ENCODE results near the gene FBXO5. TPM values are rescaled to one million over a fixed set of nuclear protein-coding genes. Genes with fewer than 3 reads are reported as not detected.

The FBXO5 gene
- 1 to 10 TPM in 3 of 4 donors, under 1 TPM in 1; 0.66 to 3.9 (median 1.8) TPM for total RNA-seq

GRCh38 chr6:152982904-152983636 is at the start of gene FBXO5:
TSS of gene FBXO5 (minus strand) at chr6:152983041. CDS start at chr6:152982959, 82 bp downstream.
- TF ChIP-seq POLR2A (IDR thresholded peaks at IDR 0.05) (peak in 1 of 2 donors; percentile 58), EP300 (IDR thresholded peaks at IDR 0.05) (peak; percentile 75 to 82), CTCF (IDR thresholded peaks at IDR 0.05) (peak in 1 of 5 experiments; percentile 15)
- H3K4me1 ChIP-seq = peaks cover 0 to 28% (median 25%) of the 10 kb centered on the region in 4 donors
- peak within 1 kb of the TSS; percentile 52 to 87 (median 70) for H3K4me3 ChIP-seq
- 0 to 1% methylated on average over 41 to 49 of the region's 66 CpGs for WGBS, 2 donors
- peak within 1 kb of the TSS; percentile 83 to 95 (median 90) for H3K27ac ChIP-seq
- peaks cover 0 to 8% (median 0%) of the 10 kb centered on the region in 3 donors for H3K36me3 ChIP-seq
- no peaks in the 10 kb centered on the region for H3K9me3 ChIP-seq
- H3K27me3 ChIP-seq = no peaks in the 10 kb centered on the region
- peak; percentile 93 to 94 for DNase-seq (ENCODE audit: low spot score in 2 of 2)

GRCh38 chr6:153032255-153032882 is 49.5 kb upstream of the FBXO5 start:
- Histone ChIP-seq H3K36me3 (no peaks in the 10 kb centered on the region), H3K27me3 (no peaks in the 10 kb centered on the region), H3K4me1 (no peaks in the 10 kb centered on the region), H3K4me3 (no peak overlapping the region), H3K9me3 (no peaks in the 10 kb centered on the region), H3K27ac (no peak overlapping the region)
- DNase-seq (ENCODE audit: low spot score in 2 of 2) = no peak
- 50 to 54% methylated on average over 9 of the region's 9 CpGs for WGBS, 2 donors
- TF ChIP-seq EP300 (IDR thresholded peaks at IDR 0.05) (no peak), CTCF (IDR thresholded peaks at IDR 0.05) (peak in 4 of 5 experiments; percentile 12 to 30 (median 26))

GRCh38 chr6:153031335-153031955 is 48.6 kb upstream of the FBXO5 start:
- WGBS, 2 donors = 29 to 50% methylated on average over 1 of the region's 1 CpG
- no peaks in the 10 kb centered on the region for H3K9me3 ChIP-seq
- H3K4me1 ChIP-seq = no peaks in the 10 kb centered on the region
- no peaks in the 10 kb centered on the region for H3K36me3 ChIP-seq
- H3K27me3 ChIP-seq = no peaks in the 10 kb centered on the region
- TF ChIP-seq CTCF (IDR thresholded peaks at IDR 0.05) (no peak), POLR2A (IDR thresholded peaks at IDR 0.05) (no peak), EP300 (IDR thresholded peaks at IDR 0.05) (no peak)
- H3K27ac ChIP-seq = no peak overlapping the region
- no peak for DNase-seq (ENCODE audit: low spot score in 2 of 2)
- no peak overlapping the region for H3K4me3 ChIP-seq

- Histone ChIP-seq H3K9me3 (no peaks in the 10 kb centered on the region), H3K36me3 (no peaks in the 10 kb centered on the region), H3K4me3 (no peak overlapping the region), H3K27me3 (no peaks in the 10 kb centered on the region), H3K4me1 (no peaks in the 10 kb centered on the region), H3K27ac (no peak overlapping the region)
- TF ChIP-seq POLR2A (IDR thresholded peaks at IDR 0.05) = no peak
- TF ChIP-seq EP300 (IDR thresholded peaks at IDR 0.05) = no peak
- no peak for TF ChIP-seq CTCF (IDR thresholded peaks at IDR 0.05)
- WGBS, 2 donors = 86 to 95% methylated on average over 4 of the region's 4 CpGs
- no peak for DNase-seq (ENCODE audit: low spot score in 2 of 2)
These were observed 46.1 kb upstream of the FBXO5 start for GRCh38 chr6:153028963-153029362.

GRCh38 chr6:153028286-153028685 is 45.4 kb upstream of the FBXO5 start:
- WGBS, 2 donors = 90 to 94% methylated on average over 2 of the region's 2 CpGs
- no peak for DNase-seq (ENCODE audit: low spot score in 2 of 2)
- TF ChIP-seq CTCF (IDR thresholded peaks at IDR 0.05) (no peak), EP300 (IDR thresholded peaks at IDR 0.05) (no peak), POLR2A (IDR thresholded peaks at IDR 0.05) (no peak)
- Histone ChIP-seq H3K27me3 (no peaks in the 10 kb centered on the region), H3K27ac (no peak overlapping the region), H3K4me3 (no peak overlapping the region), H3K4me1 (no peaks in the 10 kb centered on the region), H3K9me3 (no peaks in the 10 kb centered on the region), H3K36me3 (no peaks in the 10 kb centered on the region)
